ENCODE data around the gene NDUFS8.

Gene NDUFS8

DNA sequence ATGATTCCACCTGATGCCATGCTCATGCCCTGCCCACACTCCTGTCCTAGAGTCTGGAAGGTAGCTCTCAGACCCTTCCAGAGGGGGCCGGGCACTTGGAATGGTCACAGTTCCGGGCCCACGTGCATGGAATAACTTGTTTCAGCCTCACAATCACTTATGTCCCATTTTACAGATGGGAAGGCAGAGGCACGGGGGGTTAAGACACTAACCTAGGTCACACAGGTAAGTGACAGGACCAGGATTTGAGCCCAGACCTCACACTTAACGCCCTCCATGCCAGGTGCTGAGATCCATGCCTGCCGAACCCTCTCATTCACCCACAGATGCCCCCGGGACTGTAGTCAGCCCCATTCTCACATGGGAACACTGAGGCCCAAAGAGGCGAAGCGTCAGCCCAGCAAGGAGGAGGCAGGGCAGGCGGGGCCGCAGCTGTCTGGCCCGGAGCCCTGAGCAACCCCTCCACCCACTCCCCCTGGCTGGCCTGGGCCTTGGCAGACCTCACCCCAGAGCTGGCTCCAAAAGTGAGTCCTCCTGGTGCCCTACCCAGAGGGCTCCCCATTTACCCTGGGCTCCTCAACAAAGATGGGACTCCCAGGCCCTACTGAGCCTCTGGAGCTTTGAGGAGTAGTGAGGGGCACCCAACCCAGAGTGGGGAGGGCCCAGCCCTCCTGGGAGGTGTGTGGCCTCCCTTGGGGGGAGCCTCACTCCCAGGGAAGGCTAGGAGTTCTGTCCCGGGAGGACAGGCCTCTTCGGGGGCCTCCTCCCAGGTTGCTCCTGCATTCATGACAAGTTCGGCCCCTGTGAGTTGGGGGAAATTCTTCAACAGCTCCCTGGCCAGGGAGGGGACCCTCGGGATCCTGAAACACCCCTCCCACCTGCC, 22.7 kb upstream of the NDUFS8 start:
- no peak overlapping the region for H3K4me3 ChIP-seq (ENCODE audit: control insufficient read depth, low read depth, low read length)
- DNase-seq (ENCODE audit: low read depth): no peak
- TF ChIP-seq CTCF (conservative IDR thresholded peaks at IDR 0.05; ENCODE audit: control insufficient read depth, insufficient read depth, low read depth, low read length): no peak

DNA sequence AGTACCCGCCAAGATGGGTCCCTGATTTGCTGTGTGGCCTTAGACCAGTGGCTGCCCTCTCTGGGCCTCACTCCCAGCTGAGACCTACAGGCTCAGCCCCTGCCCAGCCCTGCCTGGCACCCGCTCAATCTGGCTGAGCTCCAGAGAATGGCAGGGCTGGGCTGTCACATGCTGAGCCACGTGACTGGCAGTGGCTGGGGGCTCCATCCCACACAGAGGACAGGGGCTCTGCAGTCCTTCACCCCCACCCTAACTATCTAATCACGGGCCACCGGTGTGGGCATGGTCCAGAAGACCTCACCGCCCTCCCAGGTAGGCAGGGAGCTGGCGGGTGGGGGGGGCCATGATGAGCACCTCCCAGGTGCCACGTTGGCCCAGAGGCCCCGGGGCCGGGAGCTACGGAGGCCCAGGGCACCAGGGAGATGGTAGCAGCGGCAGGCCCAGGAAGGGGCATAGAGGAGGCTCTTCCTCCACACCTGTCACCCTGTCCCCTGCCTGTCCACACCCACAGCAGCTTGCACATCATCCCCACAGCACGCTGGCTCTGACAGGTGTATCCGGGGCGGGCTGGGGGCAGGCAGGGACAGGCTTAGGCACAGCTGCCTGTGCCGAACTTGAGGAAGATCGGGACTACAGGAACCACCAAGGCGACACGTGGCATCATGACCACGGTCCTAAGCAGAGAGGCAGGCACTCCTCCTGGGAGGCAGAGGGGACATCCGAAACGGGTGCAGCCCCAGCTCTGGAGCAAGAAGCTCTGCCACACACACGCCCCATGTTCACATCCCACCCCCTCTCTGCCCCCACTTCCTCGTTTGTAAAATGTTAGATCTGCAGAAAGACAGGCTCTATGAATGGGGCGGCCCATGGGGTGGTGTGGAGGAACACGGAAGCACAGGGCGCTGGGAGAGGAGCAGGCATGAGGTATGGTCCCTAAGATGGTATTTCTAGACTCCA, 21.8 kb upstream of the NDUFS8 start:
- DNase-seq (ENCODE audit: low read depth): no peak
- TF ChIP-seq CTCF (conservative IDR thresholded peaks at IDR 0.05; ENCODE audit: control insufficient read depth, insufficient read depth, low read depth, low read length): no peak
- no peak overlapping the region for H3K4me3 ChIP-seq (ENCODE audit: control insufficient read depth, low read depth, low read length)

DNA sequence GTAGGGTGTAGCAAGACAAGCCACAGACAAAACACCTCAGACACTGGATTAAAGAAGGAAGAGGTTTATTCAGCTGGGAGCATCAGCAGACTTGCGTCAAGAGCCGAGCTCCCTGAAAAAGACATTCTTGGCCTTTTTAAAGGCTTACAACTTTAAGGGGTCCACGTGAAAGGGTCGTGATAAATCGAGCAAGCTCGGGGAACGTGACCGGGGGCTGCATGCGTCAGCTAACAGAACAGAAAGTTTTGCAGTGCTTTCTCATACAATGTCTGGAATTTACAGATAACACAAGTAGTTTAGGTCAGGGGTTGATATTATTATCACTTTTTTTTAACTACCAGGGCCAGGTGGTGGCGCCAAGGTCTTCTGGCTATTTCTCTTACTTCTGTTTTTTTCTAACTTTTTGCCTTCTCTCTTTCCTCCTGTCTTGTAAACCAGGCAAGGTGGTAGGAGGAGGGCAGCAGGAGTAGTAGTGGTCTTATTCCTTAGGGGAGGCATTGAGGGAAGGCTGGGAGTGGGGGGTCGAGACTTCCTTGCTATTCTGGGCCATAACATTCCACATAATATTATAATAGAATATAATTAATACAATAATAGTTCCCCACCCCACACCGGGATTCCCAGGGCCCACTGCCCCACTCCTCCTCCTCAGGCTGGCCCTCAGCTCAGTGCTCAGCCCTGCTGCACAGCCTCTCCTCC, 20.9 kb upstream of the NDUFS8 start:
- TF ChIP-seq CTCF (conservative IDR thresholded peaks at IDR 0.05; ENCODE audit: control insufficient read depth, insufficient read depth, low read depth, low read length): peak; percentile 39
- peak overlapping the region; percentile 47 for H3K4me3 ChIP-seq (ENCODE audit: control insufficient read depth, low read depth, low read length)
- DNase-seq (ENCODE audit: low read depth): peak; percentile 59

DNA sequence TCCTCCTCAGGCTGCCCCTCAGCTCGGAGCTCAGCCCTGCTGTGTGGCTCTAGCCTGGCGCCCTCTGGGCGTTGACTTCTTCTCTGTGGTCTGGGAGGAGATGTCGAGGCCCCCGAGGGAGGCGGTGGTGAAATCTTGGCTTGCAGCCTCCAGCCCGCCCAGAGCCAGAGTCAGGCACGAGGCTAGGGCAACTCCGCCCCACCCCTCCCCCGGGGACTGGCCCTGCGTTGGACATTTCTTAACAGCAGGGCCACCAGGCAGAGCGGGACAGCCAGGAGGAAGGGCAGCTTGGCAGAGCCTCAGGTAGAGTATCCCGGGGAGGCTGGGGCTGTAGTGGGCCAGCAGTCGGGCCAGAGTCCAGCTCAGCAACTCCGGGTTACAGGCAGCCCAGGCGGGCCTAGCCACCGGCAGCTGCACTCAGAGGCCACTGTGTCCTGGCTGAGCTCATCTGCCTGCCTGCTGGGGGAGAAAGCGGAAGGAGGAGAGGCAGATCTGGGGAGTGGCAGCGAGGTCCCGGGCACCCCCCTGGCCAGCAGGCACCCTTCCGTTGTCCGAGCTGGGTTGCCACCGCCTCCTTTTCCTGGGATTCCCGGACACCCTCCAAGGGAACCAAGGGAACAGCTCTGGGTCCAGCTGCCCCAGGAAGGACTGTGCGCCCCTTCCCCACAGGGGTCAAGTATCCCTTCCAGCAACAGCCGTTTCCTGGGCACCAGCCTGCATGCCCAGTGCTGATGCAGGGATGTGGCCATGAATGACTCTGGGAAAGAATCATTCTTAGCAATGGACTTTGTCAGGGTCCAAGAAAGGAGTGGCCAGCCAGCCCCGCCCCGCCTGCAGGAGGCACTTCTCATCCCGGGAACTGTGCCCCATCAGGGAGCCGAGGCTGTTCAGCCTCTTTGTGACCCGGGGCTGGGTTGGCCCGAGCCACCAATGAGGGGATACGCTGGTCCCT, 20.1 kb upstream of the NDUFS8 start, which contains the start of gene ALDH3B1:
TSS of gene ALDH3B1 (plus strand) at position 238 of the 952 bp plus-strand sequence. CDS start 4,971 bp downstream, outside the sequence.
- peak; percentile 84 for DNase-seq (ENCODE audit: low read depth)
- TF ChIP-seq CTCF (conservative IDR thresholded peaks at IDR 0.05; ENCODE audit: control insufficient read depth, insufficient read depth, low read depth, low read length): no peak
- H3K4me3 ChIP-seq (ENCODE audit: control insufficient read depth, low read depth, low read length): peak within 1 kb of the TSS; percentile 47

GRCh38 chr11:68011051-68011943, 19.2 kb upstream of the NDUFS8 start:
- H3K4me3 ChIP-seq (ENCODE audit: control insufficient read depth, low read depth, low read length): peak overlapping the region; percentile 47
- no peak for DNase-seq (ENCODE audit: low read depth)
- no peak for TF ChIP-seq CTCF (conservative IDR thresholded peaks at IDR 0.05; ENCODE audit: control insufficient read depth, insufficient read depth, low read depth, low read length)
